Left hindlimb (tissue), 1 donor: ENCODE measurements around the gene RNF20.

ENCODE experiments used
- DNase-seq: peaks from one replicate; pipeline ENCODE4 v3.0.0-alpha.2; 2018

RNF20 gene

GRCh38 chr9:101591787-101592446, 58.3 kb downstream of the RNF20 start:
- DNase-seq, result no peak

- no peak for DNase-seq
Observed at GRCh38 chr9:101592788-101593187, 59.1 kb downstream of the RNF20 start.

GRCh38 chr9:101593345-101593744, 59.7 kb downstream of the RNF20 start:
- no peak for DNase-seq

- DNase-seq, result no peak
Observed at GRCh38 chr9:101594796-101595195, 61.1 kb downstream of the RNF20 start, which contains the start of gene PPP3R2. Gene PPP3R2 (minus strand): TSS chr9:101594969. CDS start chr9:101594921, 48 bp downstream.

GRCh38 chr9:101601904-101602765, 68.5 kb downstream of the RNF20 start:
- DNase-seq, result no peak

- DNase-seq, result no peak
Observed at GRCh38 chr9:101604296-101604695, 70.6 kb downstream of the RNF20 start.

GRCh38 chr9:101605547-101605946, 71.9 kb downstream of the RNF20 start:
- no peak for DNase-seq
